SK-N-SH (cell line): ENCODE data around the gene CIB4.

Experiments used
- CTCF ChIP-seq: fragments of 200-600 bp; sonication (generic); IDR thresholded peaks from 2 replicates; pipeline ENCODE4 v1.6.1; 2017; ENCODE audit warnings: antibody characterized with exemption, mild to moderate bottlenecking, moderate library complexity
- MAX ChIP-seq: IDR thresholded peaks from 2 replicates; pipeline ENCODE4 v1.4.0; 2012; ENCODE audit warnings: low read depth

- TF ChIP-seq CTCF: no peak
- TF ChIP-seq MAX: no peak
These were observed 14.6 kb downstream of the CIB4 start for GRCh38 chr2:26626606-26627005.
